Liver (tissue), 9 donors: ENCODE data around the gene ZNF827. TPM values are rescaled to one million over a fixed set of nuclear protein-coding genes. Genes with fewer than 3 reads are reported as not detected.

Experiments
- DNase-seq: peaks from one replicate; pipeline ENCODE4 v3.0.0-alpha.2; 2017; ENCODE audit warnings: low spot score
- H3K27ac ChIP-seq, 2 donors: one replicate each; pipeline ENCODE4 v1.7.0; 2013; ENCODE audit warnings: inconsistent platforms in 2 of 2, low read length in 2 of 2, control low read depth in 1 of 2, low read depth in 1 of 2, mild to moderate bottlenecking in 1 of 2
- H3K27me3 ChIP-seq, 4 donors: one replicate each; pipeline versions ENCODE4 v1.6.1 to v1.7.0; 2013; ENCODE audit warnings: low read length in 3 of 4, inconsistent platforms in 1 of 4, mild to moderate bottlenecking in 1 of 4, moderate library complexity in 1 of 4; ENCODE audit not compliant: control insufficient read depth in 4 of 4, insufficient read depth in 4 of 4
- H3K36me3 ChIP-seq, 4 donors: one replicate each; pipeline versions ENCODE4 v1.6.1 to v1.7.0; 2013; ENCODE audit warnings: low read length in 3 of 4, mild to moderate bottlenecking in 3 of 4, low read depth in 1 of 4, moderate library complexity in 1 of 4; ENCODE audit not compliant: control insufficient read depth in 4 of 4, insufficient read depth in 3 of 4
- H3K4me1 ChIP-seq, 4 donors: one replicate each; pipeline versions ENCODE4 v1.6.1 to v1.7.0; 2013; ENCODE audit warnings: low read length in 3 of 4, mild to moderate bottlenecking in 3 of 4, moderate library complexity in 1 of 4; ENCODE audit not compliant: control insufficient read depth in 4 of 4, insufficient read depth in 4 of 4
- H3K4me3 ChIP-seq, 3 donors: one replicate each; pipeline versions ENCODE4 v1.6.1 to v1.7.0; 2013; ENCODE audit warnings: low read length in 3 of 3, control low read depth in 1 of 3, low read depth in 1 of 3, mild to moderate bottlenecking in 1 of 3
- H3K9ac ChIP-seq, 2 donors: one replicate each; pipeline ENCODE4 v1.7.0; 2013; ENCODE audit warnings: low read length in 2 of 2, mild to moderate bottlenecking in 2 of 2, moderate library complexity in 2 of 2, control low read depth in 1 of 2, low read depth in 1 of 2
- H3K9me3 ChIP-seq, 4 donors: one replicate each; pipeline versions ENCODE4 v1.6.1 to v1.7.0; 2013; ENCODE audit warnings: low read length in 3 of 4; ENCODE audit not compliant: control insufficient read depth in 4 of 4
- EGR1 ChIP-seq, 2 donors: IDR thresholded peaks; 2 replicates each; pipeline ENCODE4 v1.6.1; 2016 to 2018; ENCODE audit warnings: antibody characterized with exemption in 2 of 2, low read depth in 2 of 2
- FOXA1 ChIP-seq: IDR thresholded peaks from 2 replicates; pipeline ENCODE4 v1.6.1; 2016; ENCODE audit warnings: antibody characterized with exemption
- FOXA2 ChIP-seq: IDR thresholded peaks from 2 replicates; pipeline ENCODE4 v1.6.1; 2016; ENCODE audit warnings: antibody characterized with exemption
- GABPA ChIP-seq, 2 donors: IDR thresholded peaks in 1 of 2; conservative IDR thresholded peaks in 1 of 2; 2 replicates each; pipeline ENCODE4 v1.6.1; 2016; ENCODE audit warnings: antibody characterized with exemption in 2 of 2, mild to moderate bottlenecking in 1 of 2, moderate library complexity in 1 of 2
- HNF4A ChIP-seq, 2 donors: conservative IDR thresholded peaks; 2 replicates each; pipeline ENCODE4 v1.6.1; 2016; ENCODE audit warnings: antibody characterized with exemption in 2 of 2, mild to moderate bottlenecking in 2 of 2
- HNF4G ChIP-seq: IDR thresholded peaks from 2 replicates; pipeline ENCODE4 v1.6.1; 2016; ENCODE audit warnings: antibody characterized with exemption
- JUND ChIP-seq, 2 donors: IDR thresholded peaks; 2 replicates each; pipeline ENCODE4 v1.6.1; 2016; ENCODE audit warnings: antibody characterized with exemption in 2 of 2
- NR2F2 ChIP-seq: IDR thresholded peaks from 2 replicates; pipeline ENCODE4 v1.6.1; 2016; ENCODE audit warnings: antibody characterized with exemption
- RAD21 ChIP-seq, 2 donors: IDR thresholded peaks; 2 replicates each; pipeline ENCODE4 v1.6.1; 2016; ENCODE audit warnings: antibody characterized with exemption in 2 of 2, mild to moderate bottlenecking in 2 of 2
- RXRA ChIP-seq, 2 donors: IDR thresholded peaks; 2 replicates each; pipeline ENCODE4 v1.6.1; 2017 to 2018; ENCODE audit warnings: antibody characterized with exemption in 2 of 2, mild to moderate bottlenecking in 1 of 2
- SP1 ChIP-seq: IDR thresholded peaks from 2 replicates; pipeline ENCODE4 v1.6.1; 2018; ENCODE audit warnings: antibody characterized with exemption, mild to moderate bottlenecking
- TAF1 ChIP-seq: conservative IDR thresholded peaks from 2 replicates; pipeline ENCODE4 v1.6.1; 2016; ENCODE audit warnings: antibody characterized with exemption, mild to moderate bottlenecking
- YY1 ChIP-seq: IDR thresholded peaks from 2 replicates; pipeline ENCODE4 v1.6.1; 2016; ENCODE audit warnings: antibody characterized with exemption, mild to moderate bottlenecking
- WGBS: extraction: QIAGEN DNeasy Blood & Tissue Kit; methylation state at CpG from one replicate; pipeline ENCODE4 v1.1.7; 2013; 5-methylcytosine and 5-hydroxymethylcytosine counted together
- polyA plus RNA-seq, 2 donors: library from polyadenylated mRNA; stranded (reverse) in 1 of 2; unstranded in 1 of 2; fragments of 200-250 nt in 1 of 2; fragments of >200 nt in 1 of 2; fragmentation: Nextera tagmentation in 1 of 2; extraction: Ambion mirVana in 1 of 2; gene quantifications; one replicate each; pipeline versions ENCODE4 v1.2.1 to v1.2.3, GENCODE V29; 2013 to 2015
- total RNA-seq, 2 donors: library from RNA; depleted of rRNA; stranded (reverse); fragments of >200 nt; gene quantifications; one replicate each; pipeline ENCODE4 v1.2.3, GENCODE V29; 2014
- TF ChIP-seq, protein P1 (sequence below): IDR thresholded peaks from 2 replicates; pipeline ENCODE4 v1.6.1; 2016; ENCODE audit warnings: antibody characterized with exemption, mild to moderate bottlenecking
- TF ChIP-seq, protein P2 (sequence below): IDR thresholded peaks from 2 replicates; pipeline ENCODE4 v1.6.1; 2016; ENCODE audit warnings: antibody characterized with exemption
- TF ChIP-seq, protein P3 (sequence below): IDR thresholded peaks from 2 replicates; pipeline ENCODE4 v1.6.1; 2016; ENCODE audit warnings: antibody characterized with exemption
- TF ChIP-seq, protein P4 (sequence below): fragments of 150-350 bp; IDR thresholded peaks from 2 replicates; pipeline ENCODE4 v1.5.1; 2017; ENCODE audit warnings: improper control_type of control experiment, low read depth, low read length; ENCODE audit not compliant: missing input control
- TF ChIP-seq, protein P5 (sequence below): IDR thresholded peaks from 2 replicates; pipeline ENCODE4 v1.6.1; 2016; ENCODE audit warnings: antibody characterized with exemption
- donor health status: healthy.
- donor health status: healthy.
- donor health status: healthy.
- donor health status: healthy.
- donor health status: healthy.

Gene ZNF827
- total and polyA plus RNA-seq, 4 donors = 0.46 to 2.9 (median 1.2) TPM

DNA sequence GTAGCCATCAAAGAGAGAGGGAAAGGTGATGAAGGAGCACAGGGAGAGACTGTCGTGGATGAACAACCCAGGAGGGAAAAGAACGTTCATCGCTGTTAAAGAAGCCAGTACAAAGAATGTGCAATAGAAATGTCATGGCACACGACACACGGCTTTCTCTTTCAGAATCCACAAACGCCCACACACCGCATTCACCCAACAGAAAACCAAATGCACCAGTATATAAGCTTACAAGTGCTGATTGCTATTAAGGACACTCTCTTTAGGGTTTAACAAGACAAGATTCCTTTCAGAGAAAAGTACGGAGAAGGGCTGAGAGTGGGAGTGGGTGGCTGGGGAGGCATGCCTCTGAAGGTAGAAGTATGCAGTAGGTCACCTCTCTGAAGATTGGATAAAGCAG lies 178.4 kb downstream of the ZNF827 start:
- WGBS = 96% methylated on average over 8 of the region's 8 CpGs
- Histone ChIP-seq H3K27me3 (no peaks in the 10 kb centered on the region), H3K4me1 (no peaks in the 10 kb centered on the region), H3K9ac (no peak overlapping the region), H3K4me3 (no peak overlapping the region), H3K36me3 (no peaks in the 10 kb centered on the region), H3K27ac (no peak overlapping the region), H3K9me3 (no peaks in the 10 kb centered on the region)
- TF ChIP-seq HNF4A (conservative IDR thresholded peaks at IDR 0.05) = no peak
- no peak for TF ChIP-seq RAD21 (IDR thresholded peaks at IDR 0.05)
- TF ChIP-seq SP1 = no peak
- TF ChIP-seq, protein P1, sequence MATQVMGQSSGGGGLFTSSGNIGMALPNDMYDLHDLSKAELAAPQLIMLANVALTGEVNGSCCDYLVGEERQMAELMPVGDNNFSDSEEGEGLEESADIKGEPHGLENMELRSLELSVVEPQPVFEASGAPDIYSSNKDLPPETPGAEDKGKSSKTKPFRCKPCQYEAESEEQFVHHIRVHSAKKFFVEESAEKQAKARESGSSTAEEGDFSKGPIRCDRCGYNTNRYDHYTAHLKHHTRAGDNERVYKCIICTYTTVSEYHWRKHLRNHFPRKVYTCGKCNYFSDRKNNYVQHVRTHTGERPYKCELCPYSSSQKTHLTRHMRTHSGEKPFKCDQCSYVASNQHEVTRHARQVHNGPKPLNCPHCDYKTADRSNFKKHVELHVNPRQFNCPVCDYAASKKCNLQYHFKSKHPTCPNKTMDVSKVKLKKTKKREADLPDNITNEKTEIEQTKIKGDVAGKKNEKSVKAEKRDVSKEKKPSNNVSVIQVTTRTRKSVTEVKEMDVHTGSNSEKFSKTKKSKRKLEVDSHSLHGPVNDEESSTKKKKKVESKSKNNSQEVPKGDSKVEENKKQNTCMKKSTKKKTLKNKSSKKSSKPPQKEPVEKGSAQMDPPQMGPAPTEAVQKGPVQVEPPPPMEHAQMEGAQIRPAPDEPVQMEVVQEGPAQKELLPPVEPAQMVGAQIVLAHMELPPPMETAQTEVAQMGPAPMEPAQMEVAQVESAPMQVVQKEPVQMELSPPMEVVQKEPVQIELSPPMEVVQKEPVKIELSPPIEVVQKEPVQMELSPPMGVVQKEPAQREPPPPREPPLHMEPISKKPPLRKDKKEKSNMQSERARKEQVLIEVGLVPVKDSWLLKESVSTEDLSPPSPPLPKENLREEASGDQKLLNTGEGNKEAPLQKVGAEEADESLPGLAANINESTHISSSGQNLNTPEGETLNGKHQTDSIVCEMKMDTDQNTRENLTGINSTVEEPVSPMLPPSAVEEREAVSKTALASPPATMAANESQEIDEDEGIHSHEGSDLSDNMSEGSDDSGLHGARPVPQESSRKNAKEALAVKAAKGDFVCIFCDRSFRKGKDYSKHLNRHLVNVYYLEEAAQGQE = no peak
- TF ChIP-seq NR2F2 = no peak
- no peak for TF ChIP-seq GABPA (IDR thresholded peaks at IDR 0.05 in 1 of 2, conservative IDR thresholded peaks at IDR 0.05 in 1 of 2)
- DNase-seq = no peak

DNA sequence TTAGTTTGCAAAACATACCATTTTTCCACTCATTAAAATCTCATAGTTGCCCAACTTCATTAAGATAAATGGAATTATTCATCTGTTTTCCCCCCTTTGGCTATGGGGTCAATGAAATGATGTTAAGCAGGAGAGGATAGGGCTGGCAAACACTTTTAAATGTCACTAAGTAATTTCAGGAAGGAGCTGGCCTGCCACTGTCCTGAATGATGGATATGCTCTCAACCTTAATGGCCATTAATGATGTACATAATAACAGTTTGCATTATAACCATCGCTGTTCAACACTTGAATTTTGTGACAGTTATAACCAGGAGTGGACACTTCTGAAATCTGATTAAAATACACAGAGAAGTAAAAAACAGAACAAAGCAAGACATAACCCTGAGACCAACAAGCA lies 181.4 kb downstream of the ZNF827 start:
- H3K27ac ChIP-seq = no peak overlapping the region
- WGBS = 94% methylated on average over 1 of the region's 1 CpG

More for the DNA sequence above, 181.4 kb downstream of the ZNF827 start:
- no peaks in the 10 kb centered on the region for H3K36me3 ChIP-seq
- no peaks in the 10 kb centered on the region for H3K27me3 ChIP-seq
- no peaks in the 10 kb centered on the region for H3K4me1 ChIP-seq
- DNase-seq = no peak
- TF ChIP-seq RXRA (IDR thresholded peaks at IDR 0.05) (no peak), TAF1 (no peak), NR2F2 (no peak), FOXA1 (no peak), JUND (IDR thresholded peaks at IDR 0.05) (no peak), EGR1 (IDR thresholded peaks at IDR 0.05; ENCODE audit: low read depth in 2 of 2) (no peak), YY1 (no peak), HNF4A (conservative IDR thresholded peaks at IDR 0.05) (no peak), SP1 (no peak), FOXA2 (no peak), GABPA (IDR thresholded peaks at IDR 0.05 in 1 of 2, conservative IDR thresholded peaks at IDR 0.05 in 1 of 2) (no peak), RAD21 (IDR thresholded peaks at IDR 0.05) (no peak), HNF4G (no peak)
- TF ChIP-seq, protein P1 = no peak
- TF ChIP-seq, protein P2, sequence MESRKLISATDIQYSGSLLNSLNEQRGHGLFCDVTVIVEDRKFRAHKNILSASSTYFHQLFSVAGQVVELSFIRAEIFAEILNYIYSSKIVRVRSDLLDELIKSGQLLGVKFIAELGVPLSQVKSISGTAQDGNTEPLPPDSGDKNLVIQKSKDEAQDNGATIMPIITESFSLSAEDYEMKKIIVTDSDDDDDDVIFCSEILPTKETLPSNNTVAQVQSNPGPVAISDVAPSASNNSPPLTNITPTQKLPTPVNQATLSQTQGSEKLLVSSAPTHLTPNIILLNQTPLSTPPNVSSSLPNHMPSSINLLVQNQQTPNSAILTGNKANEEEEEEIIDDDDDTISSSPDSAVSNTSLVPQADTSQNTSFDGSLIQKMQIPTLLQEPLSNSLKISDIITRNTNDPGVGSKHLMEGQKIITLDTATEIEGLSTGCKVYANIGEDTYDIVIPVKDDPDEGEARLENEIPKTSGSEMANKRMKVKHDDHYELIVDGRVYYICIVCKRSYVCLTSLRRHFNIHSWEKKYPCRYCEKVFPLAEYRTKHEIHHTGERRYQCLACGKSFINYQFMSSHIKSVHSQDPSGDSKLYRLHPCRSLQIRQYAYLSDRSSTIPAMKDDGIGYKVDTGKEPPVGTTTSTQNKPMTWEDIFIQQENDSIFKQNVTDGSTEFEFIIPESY = no peak
- TF ChIP-seq, protein P3, sequence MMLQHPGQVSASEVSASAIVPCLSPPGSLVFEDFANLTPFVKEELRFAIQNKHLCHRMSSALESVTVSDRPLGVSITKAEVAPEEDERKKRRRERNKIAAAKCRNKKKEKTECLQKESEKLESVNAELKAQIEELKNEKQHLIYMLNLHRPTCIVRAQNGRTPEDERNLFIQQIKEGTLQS = no peak
- TF ChIP-seq, protein P4, sequence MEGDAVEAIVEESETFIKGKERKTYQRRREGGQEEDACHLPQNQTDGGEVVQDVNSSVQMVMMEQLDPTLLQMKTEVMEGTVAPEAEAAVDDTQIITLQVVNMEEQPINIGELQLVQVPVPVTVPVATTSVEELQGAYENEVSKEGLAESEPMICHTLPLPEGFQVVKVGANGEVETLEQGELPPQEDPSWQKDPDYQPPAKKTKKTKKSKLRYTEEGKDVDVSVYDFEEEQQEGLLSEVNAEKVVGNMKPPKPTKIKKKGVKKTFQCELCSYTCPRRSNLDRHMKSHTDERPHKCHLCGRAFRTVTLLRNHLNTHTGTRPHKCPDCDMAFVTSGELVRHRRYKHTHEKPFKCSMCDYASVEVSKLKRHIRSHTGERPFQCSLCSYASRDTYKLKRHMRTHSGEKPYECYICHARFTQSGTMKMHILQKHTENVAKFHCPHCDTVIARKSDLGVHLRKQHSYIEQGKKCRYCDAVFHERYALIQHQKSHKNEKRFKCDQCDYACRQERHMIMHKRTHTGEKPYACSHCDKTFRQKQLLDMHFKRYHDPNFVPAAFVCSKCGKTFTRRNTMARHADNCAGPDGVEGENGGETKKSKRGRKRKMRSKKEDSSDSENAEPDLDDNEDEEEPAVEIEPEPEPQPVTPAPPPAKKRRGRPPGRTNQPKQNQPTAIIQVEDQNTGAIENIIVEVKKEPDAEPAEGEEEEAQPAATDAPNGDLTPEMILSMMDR = no peak
- TF ChIP-seq, protein P5, sequence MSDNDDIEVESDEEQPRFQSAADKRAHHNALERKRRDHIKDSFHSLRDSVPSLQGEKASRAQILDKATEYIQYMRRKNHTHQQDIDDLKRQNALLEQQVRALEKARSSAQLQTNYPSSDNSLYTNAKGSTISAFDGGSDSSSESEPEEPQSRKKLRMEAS = no peak
- no peaks in the 10 kb centered on the region for H3K9me3 ChIP-seq
- no peak overlapping the region for H3K4me3 ChIP-seq
- no peak overlapping the region for H3K9ac ChIP-seq
